ENCODE data around the gene PHPT1.
"Not testable (repeated sequence)": the region's sequence is repeated elsewhere in the genome, so short reads cannot be mapped to it uniquely, and the experiment has no call there.

PHPT1 gene

GRCh38 chr9:136865041-136865767, 16.0 kb downstream of the PHPT1 start:
- TF ChIP-seq CTCF (IDR thresholded peaks at IDR 0.05; ENCODE audit: insufficient read depth, missing control alignments): no peak
- no peak for DNase-seq (ENCODE audit: insufficient read length, low spot score)
- FAIRE-seq: no peak

DNA sequence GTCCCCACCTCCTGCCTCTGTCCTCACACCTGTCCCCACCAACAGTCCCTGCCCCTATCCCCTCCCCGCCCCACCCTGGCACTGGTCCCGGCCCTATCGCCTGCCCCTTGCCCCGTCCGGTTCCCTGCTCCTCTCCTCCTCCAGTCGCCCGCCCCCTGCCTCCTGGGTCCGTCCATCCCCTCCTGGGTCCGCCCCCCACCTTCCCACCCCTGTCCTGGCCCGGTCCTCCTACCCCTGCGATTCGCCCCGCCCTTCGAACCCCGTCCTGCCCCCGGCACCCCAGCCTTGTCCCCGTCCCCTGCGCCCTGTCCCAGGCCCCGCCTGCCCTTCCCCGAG, 16.5 kb downstream of the PHPT1 start:
- TF ChIP-seq CTCF (IDR thresholded peaks at IDR 0.05; ENCODE audit: insufficient read depth, missing control alignments): no peak
- DNase-seq (ENCODE audit: insufficient read length, low spot score) (no peak), FAIRE-seq (no peak)

GRCh38 chr9:136866898-136867421, 17.8 kb downstream of the PHPT1 start:
- not testable (repeated sequence) for FAIRE-seq; DNase-seq (ENCODE audit: insufficient read length, low spot score)

DNA sequence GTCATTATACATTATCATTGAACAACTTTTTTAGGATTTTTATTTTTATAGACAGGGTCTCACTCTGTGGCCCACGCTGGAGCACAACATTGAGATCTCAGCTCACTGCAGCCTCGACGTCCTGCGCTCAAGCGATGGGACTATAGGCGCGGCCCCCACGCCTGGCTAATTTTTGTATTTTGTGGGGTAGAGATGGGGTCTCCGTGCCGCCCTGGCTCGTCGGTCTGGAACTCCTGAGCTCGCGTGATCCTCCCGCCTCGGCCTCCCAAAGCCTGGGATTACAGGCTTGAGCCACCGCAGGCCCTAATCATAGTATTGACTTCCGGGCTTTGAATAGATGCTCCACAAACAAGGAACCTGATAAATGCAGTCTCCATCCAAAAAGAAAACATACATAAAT, 18.3 kb downstream of the PHPT1 start:
- no peak for FAIRE-seq
- no peak for DNase-seq (ENCODE audit: insufficient read length, low spot score)
- no peak for TF ChIP-seq CTCF (IDR thresholded peaks at IDR 0.05; ENCODE audit: insufficient read depth, missing control alignments)

DNA sequence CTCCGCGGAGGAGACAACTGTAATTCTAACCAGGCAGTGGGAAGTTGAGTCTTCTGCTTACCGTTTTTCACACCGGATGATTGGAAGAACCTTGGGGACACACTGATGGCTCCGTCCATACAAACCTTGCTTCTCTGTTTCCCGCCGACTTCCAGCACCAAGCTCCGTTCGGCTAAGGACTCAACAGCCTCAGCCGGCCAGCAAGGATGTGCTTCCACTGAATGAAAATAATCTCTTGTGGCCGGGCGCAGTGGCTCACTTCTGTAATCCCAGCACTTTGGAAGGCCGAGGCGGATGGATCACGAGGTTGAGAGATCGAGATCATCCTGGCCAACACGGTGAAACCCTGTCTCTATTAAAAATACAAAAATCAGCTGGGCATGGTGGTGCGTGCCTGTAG, 18.7 kb downstream of the PHPT1 start:
- no peak for TF ChIP-seq CTCF (IDR thresholded peaks at IDR 0.05; ENCODE audit: insufficient read depth, missing control alignments)
- FAIRE-seq (no peak), DNase-seq (ENCODE audit: insufficient read length, low spot score) (no peak)

GRCh38 chr9:136868644-136869043, 19.4 kb downstream of the PHPT1 start:
- no peak for TF ChIP-seq CTCF (IDR thresholded peaks at IDR 0.05; ENCODE audit: insufficient read depth, missing control alignments)
- FAIRE-seq: no peak

DNA sequence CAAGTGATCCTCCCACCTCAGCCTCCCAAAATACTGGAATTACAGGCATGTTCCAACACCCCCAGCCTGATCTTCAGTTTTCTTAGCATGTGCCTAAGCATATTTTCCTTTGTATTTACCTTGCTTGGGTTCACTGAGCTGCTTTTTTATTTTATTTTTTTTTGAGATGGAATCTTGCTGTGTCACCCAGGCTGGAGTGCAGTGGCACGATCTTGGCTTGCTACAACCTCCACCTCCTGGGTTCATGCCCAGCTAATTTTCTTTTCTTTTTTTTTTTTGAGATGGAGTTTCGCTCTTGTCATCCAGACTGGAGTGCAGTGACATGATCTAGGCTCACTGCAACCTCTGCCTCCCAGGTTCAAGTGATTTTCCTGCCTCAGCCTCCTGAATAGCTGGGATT, 20.4 kb downstream of the PHPT1 start:
- not testable (repeated sequence) for DNase-seq (ENCODE audit: insufficient read length, low spot score); FAIRE-seq

More at GRCh38 chr9:136868644-136869043, 19.4 kb downstream of the PHPT1 start:
- no peak for DNase-seq (ENCODE audit: insufficient read length, low spot score)

GRCh38 chr9:136875155-136875554, 25.9 kb downstream of the PHPT1 start:
- no peak for TF ChIP-seq CTCF (IDR thresholded peaks at IDR 0.05; ENCODE audit: insufficient read depth, missing control alignments)
- DNase-seq (ENCODE audit: insufficient read length, low spot score): no peak
- FAIRE-seq: no peak

Data from D721Med (cell line).